K562 (cell line): ENCODE measurements around the gene ZCCHC8. TPM values are rescaled to one million over a fixed set of nuclear protein-coding genes. Genes with fewer than 3 reads are reported as not detected.
A peak's percentile ranks its signal among the peaks of the same experiment; 100 is the strongest.

Experiments
- ATAC-seq: fragments of 200-7000 bp; cut with Tn5 transposase; 3 replicates; pipeline ENCODE4 v1.9.1; 2020; ENCODE audit warnings: moderate library complexity
- BruUV-seq: library from RNA; stranded (reverse); fragments of 400-500 nt; replicated peaks from 2 replicates; lab custom pipeline; 2021; lab: Mats Ljungman, UMichigan
- CTCF ChIA-PET: fragments of 300-600 bp; formaldehyde crosslinking; extraction: SDS; loops from one replicate; lab custom pipeline; 2021; ENCODE audit warnings: low intra/inter-chr PET ratio; lab: Yijun Ruan, JAX
- POLR2A ChIA-PET: fragments of 300-600, 350-650 bp; sonication (Branson Sonifier 250); formaldehyde crosslinking; extraction: SDS; loops from one replicate; lab custom pipeline; 2021; ENCODE audit warnings: antibody characterized with exemption, inconsistent platforms; lab: Yijun Ruan, JAX
- DNase-seq, 4 experiments: peaks; one replicate each; pipeline versions ENCODE4 v3.0.0 to v3.0.0-alpha.2; 2011 to 2018; ENCODE audit warnings: low spot score in 3 of 4, mixed read lengths in 3 of 4; ENCODE audit errors: extremely low read depth in 1 of 4
- FAIRE-seq: peaks from 2 replicates; lab custom pipeline; 2011; peaks lifted over from hg19 to GRCh38; lab: Jason Lieb, UNC
- H2AFZ ChIP-seq: 2 replicates; pipeline ENCODE4 v1.6.0; 2011; ENCODE audit warnings: low read depth, low read length, control low read depth, inconsistent platforms
- H3K27ac ChIP-seq: fragments of 200-600 bp; 3 replicates; pipeline ENCODE4 v1.8.0; 2011; ENCODE audit warnings: low read depth, mild to moderate bottlenecking, control low read depth, inconsistent platforms, low read length, moderate library complexity, mixed read lengths; ENCODE audit errors: extremely low read depth
- H3K27me3 ChIP-seq, 2 experiments: fragments of 300-600 bp in 1 of 2; 2 replicates in 1 of 2; 3 replicates in 1 of 2; pipeline versions ENCODE4 v1.6.0 to v1.8.0; 2011; ENCODE audit warnings: inconsistent platforms in 2 of 2, low read length in 2 of 2, mild to moderate bottlenecking in 1 of 2, mixed read lengths in 1 of 2, moderate library complexity in 1 of 2; ENCODE audit not compliant: control insufficient read depth in 2 of 2, insufficient read depth in 2 of 2
- H3K36me3 ChIP-seq: fragments of 300-600 bp; 3 replicates; pipeline ENCODE4 v1.8.0; 2011; ENCODE audit warnings: mild to moderate bottlenecking, low read length, inconsistent platforms; ENCODE audit not compliant: control insufficient read depth, insufficient read depth
- H3K4me1 ChIP-seq, 2 experiments: fragments of 200-600 bp in 1 of 2; replicated peaks in 1 of 2; 2 replicates in 1 of 2; 3 replicates in 1 of 2; pipeline versions ENCODE4 v1.5.1 to v1.8.0; 2011; ENCODE audit warnings: inconsistent platforms in 2 of 2, low read length in 2 of 2, mild to moderate bottlenecking in 1 of 2, mixed read lengths in 1 of 2, moderate library complexity in 1 of 2; ENCODE audit not compliant: control insufficient read depth in 2 of 2, insufficient read depth in 2 of 2
- H3K4me2 ChIP-seq: 2 replicates; pipeline ENCODE4 v1.6.1; 2011; ENCODE audit warnings: low read length, control low read depth, inconsistent platforms, mixed read lengths; ENCODE audit not compliant: insufficient read depth
- H3K4me3 ChIP-seq: fragments of 200-600 bp; sonication (generic), shearing (Covaris generic); 2 replicates; pipeline ENCODE4 v1.5.1; 2016; ENCODE audit warnings: control low read depth, inconsistent platforms
- H3K79me2 ChIP-seq: fragments of 200-600 bp; 3 replicates; pipeline ENCODE4 v1.8.0; 2011; ENCODE audit warnings: low read length, inconsistent platforms; ENCODE audit not compliant: control insufficient read depth, insufficient read depth
- H3K9ac ChIP-seq, 2 experiments: 2 replicates each; pipeline versions ENCODE4 v1.6.0 to v1.6.1; 2011; ENCODE audit warnings: low read depth in 2 of 2, low read length in 2 of 2, control low read depth in 1 of 2, inconsistent platforms in 1 of 2, mild to moderate bottlenecking in 1 of 2, mixed read lengths in 1 of 2; ENCODE audit not compliant: insufficient read depth in 1 of 2
- H3K9me1 ChIP-seq: one replicate; pipeline ENCODE4 v1.6.0; 2011; ENCODE audit warnings: inconsistent platforms, mild to moderate bottlenecking, low read length, moderate library complexity; ENCODE audit not compliant: control insufficient read depth, insufficient read depth
- H3K9me3 ChIP-seq: replicated peaks from 2 replicates; pipeline ENCODE4 v1.5.1; 2011; ENCODE audit warnings: low read depth, low read length, inconsistent platforms; ENCODE audit not compliant: control insufficient read depth, insufficient read depth
- H4K20me1 ChIP-seq: replicated peaks from 2 replicates; pipeline ENCODE4 v1.6.1; 2011; ENCODE audit warnings: low read length, inconsistent platforms, mixed read lengths; ENCODE audit not compliant: control insufficient read depth, insufficient read depth
- CCNT2 ChIP-seq: IDR thresholded peaks from 2 replicates; pipeline ENCODE4 v1.6.1; 2011; ENCODE audit warnings: borderline replicate concordance, low read depth, mild to moderate bottlenecking, moderate library complexity, mixed read lengths, low read length; ENCODE audit not compliant: insufficient read length; ENCODE audit errors: extremely low read depth
- CEBPB ChIP-seq: fragments of 450-650 bp; IDR thresholded peaks from 2 replicates; pipeline ENCODE4 v1.6.1; 2016; ENCODE audit warnings: missing genetic modification characterization, missing compliant biosample characterization
- KDM2B ChIP-seq: fragments of 250-450 bp; sonication (Bioruptor Pico); IDR thresholded peaks from 2 replicates; pipeline ENCODE4 v1.8.0; 2021; ENCODE audit warnings: mild to moderate bottlenecking, moderate library complexity
- LCOR ChIP-seq: sonication (generic); formaldehyde crosslinking; IDR thresholded peaks from 2 replicates; pipeline ENCODE4 v1.8.0; 2022; ENCODE audit warnings: mild to moderate bottlenecking, missing genetic modification reagents
- ZNF121 ChIP-seq: sonication (generic); formaldehyde crosslinking; conservative IDR thresholded peaks from 2 replicates; pipeline ENCODE4 v1.8.0; 2022; ENCODE audit warnings: missing genetic modification reagents
- WGBS: fragments of 100-300 bp; shearing (Covaris generic); methylation state at CpG from one replicate; pipeline ENCODE4 v1.1.6; 2016; ENCODE audit warnings: low coverage, mixed read lengths; ENCODE audit not compliant: insufficient coverage; ENCODE audit errors: missing lambda C conversion rate; 5-methylcytosine and 5-hydroxymethylcytosine counted together
- in situ Hi-C: fragments of 300-500 bp; cut with MboI; formaldehyde crosslinking; loops from 4 replicates; pipeline ENCODE4 v1.15.0; 2018; ENCODE audit warnings: inconsistent platforms, mixed read lengths
- intact Hi-C: fragments of 100-400 bp; cut with micrococcal nuclease; formaldehyde crosslinking; loops from 2 replicates; pipeline ENCODE4 v1.14.2; 2022
- polyA plus RNA-seq, 8 experiments: library from polyadenylated mRNA; depleted of rRNA in 4 of 8; stranded (reverse) in 5 of 8; unstranded in 3 of 8; fragments of >200 nt; fragmentation: Nextera tagmentation in 2 of 8; fragmentation: Illumina TruSeq in 1 of 8; extraction: Ambion mirVana in 2 of 8; extraction: Trizol in 1 of 8; gene quantifications; 2 replicates each; pipeline versions ENCODE4 v1.2.1 to v1.2.3, GENCODE V29; 2011 to 2014; ENCODE audit warnings: inconsistent platforms in 1 of 8, missing spikeins in 1 of 8
- total RNA-seq, 7 experiments: library from RNA; depleted of rRNA in 6 of 7; stranded (reverse); fragments of >200 nt in 6 of 7; fragmentation: Illumina TruSeq in 2 of 7; extraction: Trizol in 2 of 7; gene quantifications; 2 replicates each; pipeline versions ENCODE4 v1.2.1 to v1.2.3, GENCODE V29; 2011 to 2021; ENCODE audit warnings: low replicate concordance in 1 of 7

ZCCHC8 gene
- total and polyA plus RNA-seq, 9 of the 15 experiments (the other 6 are each of a cell fraction or from before 2014, with no cell fraction given), result 14.8 to 50.9 (median 34.1) TPM

DNA sequence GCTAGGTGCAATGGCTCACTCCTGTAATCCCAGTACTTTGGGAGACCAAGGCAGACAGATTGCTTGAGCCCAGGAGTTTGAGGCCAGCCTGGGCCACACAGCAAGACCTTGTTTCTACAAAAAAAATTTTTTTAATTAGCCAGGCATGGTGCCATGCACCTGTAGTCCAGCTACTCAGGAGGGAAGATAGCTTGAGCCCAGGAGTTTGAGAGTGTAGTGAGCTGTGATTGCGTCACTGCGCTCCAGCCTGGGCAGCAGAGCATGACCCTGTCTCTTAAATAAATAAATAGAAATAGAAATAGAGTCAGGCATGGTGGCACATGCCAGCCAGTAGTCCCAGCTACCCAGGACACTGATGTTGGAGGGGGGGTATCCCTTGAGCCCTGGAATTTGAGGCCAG, 41.5 kb downstream of the ZCCHC8 start:
- no peak overlapping the region for H3K27ac ChIP-seq
- WGBS, result 92% methylated on average over 2 of the region's 2 CpGs
- TF ChIP-seq LCOR, result no peak
- TF ChIP-seq CCNT2, result no peak
- peak; percentile 15; the same call in 1 of the 2 replicates for TF ChIP-seq CEBPB
- ATAC-seq, result no peak
- H3K27me3 ChIP-seq, result no peaks in the 10 kb centered on the region
- no peak overlapping the region for H3K4me3 ChIP-seq
- H3K36me3 ChIP-seq, result no peaks in the 10 kb centered on the region
- no peaks in the 10 kb centered on the region for H3K79me2 ChIP-seq
- no peak overlapping the region for H3K4me2 ChIP-seq
- H3K4me1 ChIP-seq, result no peaks in the 10 kb centered on the region; a peak in 2 of 5 replicates
- in situ Hi-C loops (no loop called here), intact Hi-C loops (no loop called here)
- no peak overlapping the region for H3K9ac ChIP-seq
- no TSS peak for BruUV-seq
- ChIA-PET CTCF (no interaction called here), POLR2A (no interaction called here)
- no peaks in the 10 kb centered on the region for H3K9me3 ChIP-seq
- no peaks in the 10 kb centered on the region for H4K20me1 ChIP-seq
- H3K9me1 ChIP-seq, result no peaks in the 10 kb centered on the region
- H2AFZ ChIP-seq, result no peak overlapping the region
- no peak for DNase-seq
- no peak for FAIRE-seq

DNA sequence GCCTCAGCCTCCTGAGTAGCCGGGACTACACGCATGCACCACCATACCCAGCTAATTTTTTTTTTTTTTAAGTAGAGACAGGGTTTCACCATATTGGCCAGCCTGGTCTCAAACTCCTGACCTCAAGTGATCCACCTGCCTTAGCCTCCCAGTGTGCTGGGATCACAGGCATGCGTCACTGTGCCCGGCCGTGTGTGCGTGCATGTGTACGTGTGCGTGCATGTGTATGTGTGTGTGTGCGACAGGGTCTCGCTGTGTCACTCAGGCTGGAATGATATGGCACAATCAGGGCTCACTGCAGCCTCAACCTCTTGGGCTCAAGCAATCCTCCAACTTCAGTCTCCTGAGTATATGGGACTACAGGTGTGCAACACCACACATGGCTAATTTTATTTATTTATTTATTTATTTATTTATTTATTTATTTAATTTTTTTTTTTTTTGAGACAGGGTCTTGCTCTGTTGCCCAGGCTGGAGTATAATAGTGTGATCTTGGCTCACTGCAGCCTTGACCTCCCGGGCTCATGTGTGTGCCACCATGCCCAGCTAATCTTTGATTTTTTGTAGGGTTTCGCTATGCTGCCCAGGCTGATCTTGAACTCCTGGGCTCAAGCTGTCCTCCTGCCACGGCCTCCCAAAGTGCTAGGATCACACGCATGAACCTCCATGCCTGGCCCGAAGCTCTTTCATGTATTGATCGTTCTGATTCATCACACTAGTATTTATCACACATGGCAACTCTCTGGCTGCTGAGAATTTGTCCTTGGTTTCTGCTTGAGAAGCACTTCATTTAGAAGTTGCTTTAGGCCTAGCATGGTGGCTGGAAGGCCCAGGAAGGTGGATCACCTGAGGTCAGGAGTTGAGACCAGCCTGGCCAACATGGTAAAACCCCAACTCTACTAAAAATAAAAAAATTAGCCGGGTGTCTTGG, 42.4 kb downstream of the ZCCHC8 start:
- intact Hi-C loops, result no loop called here
- BruUV-seq, result no TSS peak
- in situ Hi-C loops, result no loop called here

More for the DNA sequence above, 42.4 kb downstream of the ZCCHC8 start:
- TF ChIP-seq ZNF121 (peak; percentile 57), KDM2B (CRISPR knock-in tag) (no peak)
- Histone ChIP-seq H3K27ac (no peak overlapping the region), H3K79me2 (no peaks in the 10 kb centered on the region), H3K4me2 (no peak overlapping the region), H3K4me3 (no peak overlapping the region), H2AFZ (no peak overlapping the region), H3K9ac (no peak overlapping the region), H3K9me3 (no peaks in the 10 kb centered on the region), H3K36me3 (no peaks in the 10 kb centered on the region), H3K9me1 (no peaks in the 10 kb centered on the region), H3K27me3 (no peaks in the 10 kb centered on the region), H3K4me1 (peaks cover 0 to 3% of the 10 kb centered on the region in 2 experiments; a peak in 2 of 5 replicates), H4K20me1 (no peaks in the 10 kb centered on the region)
- FAIRE-seq, result no peak
- DNase-seq, result no peak
- CTCF ChIA-PET, result no interaction called here
- POLR2A ChIA-PET, result no interaction called here
- WGBS, result 73% methylated on average over 17 of the region's 17 CpGs
- no peak for ATAC-seq
